ENCODE data around the gene ERMAP. TPM values are rescaled to one million over a fixed set of nuclear protein-coding genes. Genes with fewer than 3 reads are reported as not detected.
A peak's percentile ranks its signal among the peaks of the same experiment; 100 is the strongest.

The ERMAP gene
- total and polyA plus RNA-seq, 10 of the 15 experiments (the other 5 are each of a cell fraction or from before 2014, with no cell fraction given): 1.4 to 6.8 (median 4.1) TPM

DNA sequence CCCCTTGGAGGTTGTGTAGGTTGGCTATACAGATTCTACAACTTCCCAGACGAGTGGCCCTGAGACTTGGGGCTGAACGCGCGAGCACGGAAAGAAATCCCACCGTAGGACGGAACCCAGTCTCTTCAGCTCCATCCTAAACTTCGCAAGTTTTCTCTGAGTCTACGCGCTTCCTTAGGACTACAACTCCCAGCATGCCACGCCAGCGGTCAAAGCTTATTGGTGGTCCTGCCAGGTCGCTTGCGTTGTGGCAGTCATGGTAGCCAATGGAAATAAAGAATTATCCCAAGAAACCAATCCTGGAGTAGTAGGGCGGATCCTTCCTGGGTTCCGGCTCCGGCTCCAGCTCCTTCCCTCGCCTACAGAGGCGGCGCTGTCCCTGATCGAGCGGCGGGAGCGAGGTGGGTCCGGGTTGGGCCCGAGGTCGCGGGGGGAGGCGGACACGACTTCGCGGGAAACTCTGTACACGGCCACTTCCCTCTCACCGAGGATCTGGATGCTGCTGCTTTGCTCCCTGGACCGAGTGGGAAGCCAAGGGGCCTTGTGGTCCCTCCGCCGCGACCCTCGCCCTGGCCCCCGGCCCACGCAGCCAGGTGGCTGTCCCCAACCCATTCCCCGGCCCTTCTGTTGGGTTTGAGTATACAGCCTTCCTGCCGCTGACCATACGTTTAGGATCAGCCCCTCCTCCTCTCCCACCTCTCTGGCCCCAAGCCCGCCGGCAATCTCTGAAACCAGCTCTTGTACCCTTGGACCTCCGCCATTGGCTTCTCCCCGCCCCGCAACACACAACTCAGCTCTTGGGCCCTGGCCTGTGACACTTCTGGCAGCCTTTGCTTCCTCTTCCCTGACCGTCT, 29.6 kb downstream of the ERMAP start, which contains the start of gene ZNF691 (continued):
- peak; percentile 69 for TF ChIP-seq GATAD2B (conservative IDR thresholded peaks at IDR 0.05; ENCODE audit: low read depth)
- TF ChIP-seq NFYA (IDR thresholded peaks at IDR 0.05; ENCODE audit: borderline replicate concordance, low read depth, low read length): peak; percentile 58
- TF ChIP-seq, protein P1, sequence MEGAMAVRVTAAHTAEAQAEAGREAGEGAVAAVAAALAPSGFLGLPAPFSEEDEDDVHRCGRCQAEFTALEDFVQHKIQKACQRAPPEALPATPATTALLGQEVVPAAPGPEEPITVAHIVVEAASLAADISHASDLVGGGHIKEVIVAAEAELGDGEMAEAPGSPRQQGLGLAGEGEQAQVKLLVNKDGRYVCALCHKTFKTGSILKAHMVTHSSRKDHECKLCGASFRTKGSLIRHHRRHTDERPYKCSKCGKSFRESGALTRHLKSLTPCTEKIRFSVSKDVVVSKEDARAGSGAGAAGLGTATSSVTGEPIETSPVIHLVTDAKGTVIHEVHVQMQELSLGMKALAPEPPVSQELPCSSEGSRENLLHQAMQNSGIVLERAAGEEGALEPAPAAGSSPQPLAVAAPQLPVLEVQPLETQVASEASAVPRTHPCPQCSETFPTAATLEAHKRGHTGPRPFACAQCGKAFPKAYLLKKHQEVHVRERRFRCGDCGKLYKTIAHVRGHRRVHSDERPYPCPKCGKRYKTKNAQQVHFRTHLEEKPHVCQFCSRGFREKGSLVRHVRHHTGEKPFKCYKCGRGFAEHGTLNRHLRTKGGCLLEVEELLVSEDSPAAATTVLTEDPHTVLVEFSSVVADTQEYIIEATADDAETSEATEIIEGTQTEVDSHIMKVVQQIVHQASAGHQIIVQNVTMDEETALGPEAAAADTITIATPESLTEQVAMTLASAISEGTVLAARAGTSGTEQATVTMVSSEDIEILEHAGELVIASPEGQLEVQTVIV (IDR thresholded peaks at IDR 0.05; ENCODE audit: borderline replicate concordance, partially characterized antibody): no peak
- TF ChIP-seq, protein P2, sequence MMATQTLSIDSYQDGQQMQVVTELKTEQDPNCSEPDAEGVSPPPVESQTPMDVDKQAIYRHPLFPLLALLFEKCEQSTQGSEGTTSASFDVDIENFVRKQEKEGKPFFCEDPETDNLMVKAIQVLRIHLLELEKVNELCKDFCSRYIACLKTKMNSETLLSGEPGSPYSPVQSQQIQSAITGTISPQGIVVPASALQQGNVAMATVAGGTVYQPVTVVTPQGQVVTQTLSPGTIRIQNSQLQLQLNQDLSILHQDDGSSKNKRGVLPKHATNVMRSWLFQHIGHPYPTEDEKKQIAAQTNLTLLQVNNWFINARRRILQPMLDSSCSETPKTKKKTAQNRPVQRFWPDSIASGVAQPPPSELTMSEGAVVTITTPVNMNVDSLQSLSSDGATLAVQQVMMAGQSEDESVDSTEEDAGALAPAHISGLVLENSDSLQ (IDR thresholded peaks at IDR 0.05): peak; percentile 99
- TF ChIP-seq SMARCA5 (IDR thresholded peaks at IDR 0.05): peak; percentile 65; the same call in 1 of the 2 replicates
- no peak for TF ChIP-seq NFIC (IDR thresholded peaks at IDR 0.05; ENCODE audit: low read depth, low read length)
- TF ChIP-seq ATF7 (IDR thresholded peaks at IDR 0.05; ENCODE audit: low read depth): no peak
- no peak for TF ChIP-seq KDM1A (IDR thresholded peaks at IDR 0.05; ENCODE audit: borderline replicate concordance)
- no peak for TF ChIP-seq EED (IDR thresholded peaks at IDR 0.05; ENCODE audit: low read depth)
- peak; percentile 24; the same call in 2 of the 3 replicates for TF ChIP-seq POU2F2 (IDR thresholded peaks at IDR 0.05; ENCODE audit: borderline replicate concordance, low read depth, low read length)
- TF ChIP-seq BCL11A (IDR thresholded peaks at IDR 0.05; ENCODE audit: low read depth, low read length): no peak
- TF ChIP-seq, protein P3, sequence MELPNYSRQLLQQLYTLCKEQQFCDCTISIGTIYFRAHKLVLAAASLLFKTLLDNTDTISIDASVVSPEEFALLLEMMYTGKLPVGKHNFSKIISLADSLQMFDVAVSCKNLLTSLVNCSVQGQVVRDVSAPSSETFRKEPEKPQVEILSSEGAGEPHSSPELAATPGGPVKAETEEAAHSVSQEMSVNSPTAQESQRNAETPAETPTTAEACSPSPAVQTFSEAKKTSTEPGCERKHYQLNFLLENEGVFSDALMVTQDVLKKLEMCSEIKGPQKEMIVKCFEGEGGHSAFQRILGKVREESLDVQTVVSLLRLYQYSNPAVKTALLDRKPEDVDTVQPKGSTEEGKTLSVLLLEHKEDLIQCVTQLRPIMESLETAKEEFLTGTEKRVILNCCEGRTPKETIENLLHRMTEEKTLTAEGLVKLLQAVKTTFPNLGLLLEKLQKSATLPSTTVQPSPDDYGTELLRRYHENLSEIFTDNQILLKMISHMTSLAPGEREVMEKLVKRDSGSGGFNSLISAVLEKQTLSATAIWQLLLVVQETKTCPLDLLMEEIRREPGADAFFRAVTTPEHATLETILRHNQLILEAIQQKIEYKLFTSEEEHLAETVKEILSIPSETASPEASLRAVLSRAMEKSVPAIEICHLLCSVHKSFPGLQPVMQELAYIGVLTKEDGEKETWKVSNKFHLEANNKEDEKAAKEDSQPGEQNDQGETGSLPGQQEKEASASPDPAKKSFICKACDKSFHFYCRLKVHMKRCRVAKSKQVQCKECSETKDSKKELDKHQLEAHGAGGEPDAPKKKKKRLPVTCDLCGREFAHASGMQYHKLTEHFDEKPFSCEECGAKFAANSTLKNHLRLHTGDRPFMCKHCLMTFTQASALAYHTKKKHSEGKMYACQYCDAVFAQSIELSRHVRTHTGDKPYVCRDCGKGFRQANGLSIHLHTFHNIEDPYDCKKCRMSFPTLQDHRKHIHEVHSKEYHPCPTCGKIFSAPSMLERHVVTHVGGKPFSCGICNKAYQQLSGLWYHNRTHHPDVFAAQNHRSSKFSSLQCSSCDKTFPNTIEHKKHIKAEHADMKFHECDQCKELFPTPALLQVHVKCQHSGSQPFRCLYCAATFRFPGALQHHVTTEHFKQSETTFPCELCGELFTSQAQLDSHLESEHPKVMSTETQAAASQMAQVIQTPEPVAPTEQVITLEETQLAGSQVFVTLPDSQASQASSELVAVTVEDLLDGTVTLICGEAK (IDR thresholded peaks at IDR 0.05; ENCODE audit: borderline replicate concordance): peak; percentile 96
- no peak; a peak in 1 of 4 replicates for TF ChIP-seq BHLHE40 (IDR thresholded peaks at IDR 0.05; ENCODE audit: borderline replicate concordance in 1 of 2, low read depth in 2 of 2, low read length in 1 of 2)
- TF ChIP-seq TBL1XR1 (IDR thresholded peaks at IDR 0.05; ENCODE audit: low read depth, low read length): no peak
- peak; percentile 93 for TF ChIP-seq SIX5 (IDR thresholded peaks at IDR 0.05; ENCODE audit: low read depth, low read length, severe bottlenecking)
- peak; percentile 88 for TF ChIP-seq IKZF1 (conservative IDR thresholded peaks at IDR 0.05)
- TF ChIP-seq LARP7 (IDR thresholded peaks at IDR 0.05): peak; percentile 70
- TF ChIP-seq, protein P4, sequence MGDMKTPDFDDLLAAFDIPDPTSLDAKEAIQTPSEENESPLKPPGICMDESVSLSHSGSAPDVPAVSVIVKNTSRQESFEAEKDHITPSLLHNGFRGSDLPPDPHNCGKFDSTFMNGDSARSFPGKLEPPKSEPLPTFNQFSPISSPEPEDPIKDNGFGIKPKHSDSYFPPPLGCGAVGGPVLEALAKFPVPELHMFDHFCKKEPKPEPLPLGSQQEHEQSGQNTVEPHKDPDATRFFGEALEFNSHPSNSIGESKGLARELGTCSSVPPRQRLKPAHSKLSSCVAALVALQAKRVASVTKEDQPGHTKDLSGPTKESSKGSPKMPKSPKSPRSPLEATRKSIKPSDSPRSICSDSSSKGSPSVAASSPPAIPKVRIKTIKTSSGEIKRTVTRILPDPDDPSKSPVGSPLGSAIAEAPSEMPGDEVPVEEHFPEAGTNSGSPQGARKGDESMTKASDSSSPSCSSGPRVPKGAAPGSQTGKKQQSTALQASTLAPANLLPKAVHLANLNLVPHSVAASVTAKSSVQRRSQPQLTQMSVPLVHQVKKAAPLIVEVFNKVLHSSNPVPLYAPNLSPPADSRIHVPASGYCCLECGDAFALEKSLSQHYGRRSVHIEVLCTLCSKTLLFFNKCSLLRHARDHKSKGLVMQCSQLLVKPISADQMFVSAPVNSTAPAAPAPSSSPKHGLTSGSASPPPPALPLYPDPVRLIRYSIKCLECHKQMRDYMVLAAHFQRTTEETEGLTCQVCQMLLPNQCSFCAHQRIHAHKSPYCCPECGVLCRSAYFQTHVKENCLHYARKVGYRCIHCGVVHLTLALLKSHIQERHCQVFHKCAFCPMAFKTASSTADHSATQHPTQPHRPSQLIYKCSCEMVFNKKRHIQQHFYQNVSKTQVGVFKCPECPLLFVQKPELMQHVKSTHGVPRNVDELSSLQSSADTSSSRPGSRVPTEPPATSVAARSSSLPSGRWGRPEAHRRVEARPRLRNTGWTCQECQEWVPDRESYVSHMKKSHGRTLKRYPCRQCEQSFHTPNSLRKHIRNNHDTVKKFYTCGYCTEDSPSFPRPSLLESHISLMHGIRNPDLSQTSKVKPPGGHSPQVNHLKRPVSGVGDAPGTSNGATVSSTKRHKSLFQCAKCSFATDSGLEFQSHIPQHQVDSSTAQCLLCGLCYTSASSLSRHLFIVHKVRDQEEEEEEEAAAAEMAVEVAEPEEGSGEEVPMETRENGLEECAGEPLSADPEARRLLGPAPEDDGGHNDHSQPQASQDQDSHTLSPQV (IDR thresholded peaks at IDR 0.05): no peak
